GM12878 (cell line): Measurements from ENCODE around the gene COL4A2. TPM values are rescaled to one million over a fixed set of nuclear protein-coding genes. Genes with fewer than 3 reads are reported as not detected.

Source experiments
- ATAC-seq: fragments of 200-7000 bp; cut with Tn5 transposase; 3 replicates; pipeline ENCODE4 v1.9.1; 2020; ENCODE audit warnings: mild to moderate bottlenecking, moderate library complexity
- BruUV-seq: library from RNA; stranded (reverse); fragments of 400-500 nt; replicated peaks from 2 replicates; lab custom pipeline; 2021; lab: Mats Ljungman, UMichigan
- CTCF ChIA-PET: fragments of 300-600 bp; sonication (Branson Sonifier 250); formaldehyde crosslinking; extraction: SDS; loops from one replicate; lab custom pipeline; 2021; ENCODE audit warnings: inconsistent platforms; lab: Yijun Ruan, JAX
- POLR2A ChIA-PET: fragments of 350-600 bp; formaldehyde crosslinking; extraction: SDS; loops from one replicate; lab custom pipeline; 2021; ENCODE audit warnings: inconsistent platforms; lab: Charles Lee
- RAD21 ChIA-PET: fragments of 300-600 bp; sonication (Branson Sonifier 250); formaldehyde crosslinking; loops from one replicate; lab custom pipeline; 2023; ENCODE audit warnings: antibody characterized with exemption; ENCODE audit not compliant: unreplicated experiment; lab: Charles Lee
- SMC1A ChIA-PET: fragments of 300-600 bp; sonication (Branson Sonifier 250); formaldehyde crosslinking; loops from one replicate; lab custom pipeline; 2023; ENCODE audit not compliant: unreplicated experiment, uncharacterized antibody; lab: Charles Lee
- DNase-seq: peaks from one replicate; pipeline ENCODE4 v3.0.0-alpha.2; 2011; ENCODE audit warnings: low read depth, low spot score
- FAIRE-seq: peaks from 3 replicates; lab custom pipeline; 2011; peaks lifted over from hg19 to GRCh38; lab: Jason Lieb, UNC
- H2AFZ ChIP-seq: 2 replicates; pipeline ENCODE4 v1.6.0; 2011; ENCODE audit warnings: low read depth, low read length, control low read depth; ENCODE audit not compliant: control insufficient read depth
- H3K27ac ChIP-seq: 2 replicates; pipeline ENCODE4 v1.5.1; 2011; ENCODE audit warnings: control low read depth; ENCODE audit not compliant: control insufficient read depth, insufficient read depth
- H3K27me3 ChIP-seq, 2 experiments: replicated peaks in 1 of 2; 2 replicates each; pipeline versions ENCODE4 v1.6.0 to v1.6.1; 2011; ENCODE audit warnings: low read length in 1 of 2; ENCODE audit not compliant: control insufficient read depth in 2 of 2, insufficient read depth in 2 of 2
- H3K36me3 ChIP-seq, 2 experiments: 2 replicates each; pipeline ENCODE4 v1.5.1; 2011; ENCODE audit warnings: low read length in 1 of 2; ENCODE audit not compliant: control insufficient read depth in 2 of 2, insufficient read depth in 2 of 2
- H3K4me1 ChIP-seq: 2 replicates; pipeline ENCODE4 v1.6.1; 2011; ENCODE audit warnings: mild to moderate bottlenecking, low read length, moderate library complexity, mixed read lengths; ENCODE audit not compliant: control insufficient read depth, insufficient read depth
- H3K4me2 ChIP-seq: 2 replicates; pipeline ENCODE4 v1.6.0; 2011; ENCODE audit warnings: control low read depth; ENCODE audit not compliant: control insufficient read depth, insufficient read depth
- H3K4me3 ChIP-seq: fragments of 200-600 bp; sonication (generic); 2 replicates; pipeline ENCODE4 v1.5.1; 2016
- H3K79me2 ChIP-seq: 2 replicates; pipeline ENCODE4 v1.6.0; 2011; ENCODE audit warnings: low read length; ENCODE audit not compliant: control insufficient read depth, insufficient read depth
- H3K9ac ChIP-seq: 2 replicates; pipeline ENCODE4 v1.8.0; 2011; ENCODE audit warnings: low read length, control low read depth, mixed read lengths; ENCODE audit not compliant: control insufficient read depth, insufficient read depth
- H3K9me3 ChIP-seq: replicated peaks from 3 replicates; pipeline ENCODE4 v1.5.1; 2011; ENCODE audit warnings: mild to moderate bottlenecking, low read length; ENCODE audit not compliant: control insufficient read depth, insufficient read depth
- H4K20me1 ChIP-seq: 2 replicates; pipeline ENCODE4 v1.6.0; 2011; ENCODE audit not compliant: control insufficient read depth, insufficient read depth
- BCLAF1 ChIP-seq: fragments of 450-650 bp; IDR thresholded peaks from 2 replicates; pipeline ENCODE4 v1.6.1; 2017; ENCODE audit warnings: antibody characterized with exemption, mild to moderate bottlenecking, moderate library complexity
- FOS ChIP-seq: IDR thresholded peaks from 3 replicates; pipeline ENCODE4 v1.6.1; 2011; ENCODE audit warnings: borderline replicate concordance; ENCODE audit not compliant: insufficient read length; ENCODE audit errors: extremely low read depth
- FOXK2 ChIP-seq: fragments of 450-650 bp; IDR thresholded peaks from 2 replicates; pipeline ENCODE4 v1.6.1; 2017; ENCODE audit warnings: mild to moderate bottlenecking, moderate library complexity
- NFIC ChIP-seq: IDR thresholded peaks from 2 replicates; pipeline ENCODE4 v1.6.1; 2012; ENCODE audit warnings: low read depth, mild to moderate bottlenecking, inconsistent platforms, low read length, moderate library complexity
- NFYA ChIP-seq: IDR thresholded peaks from 2 replicates; pipeline ENCODE4 v1.6.1; 2011; ENCODE audit warnings: low read depth, mild to moderate bottlenecking, low read length, improper control_type of control experiment, borderline replicate concordance
- SMAD5 ChIP-seq: IDR thresholded peaks from 2 replicates; pipeline ENCODE4 v1.6.1; 2016; ENCODE audit warnings: antibody characterized with exemption, low read depth
- TCF3 ChIP-seq: IDR thresholded peaks from 2 replicates; pipeline ENCODE4 v1.6.1; 2012; ENCODE audit warnings: low read depth, mild to moderate bottlenecking, low read length, borderline replicate concordance; ENCODE audit not compliant: insufficient read depth
- ZNF592 ChIP-seq: fragments of 450-650 bp; IDR thresholded peaks from 2 replicates; pipeline ENCODE4 v1.6.1; 2017; ENCODE audit warnings: mild to moderate bottlenecking, moderate library complexity
- WGBS: methylation state at CpG from one replicate; pipeline ENCODE4 v1.1.6; 2016; ENCODE audit warnings: low lambda C conversion rate; ENCODE audit not compliant: insufficient replicate concordance, insufficient coverage; ENCODE audit errors: missing lambda C conversion rate; 5-methylcytosine and 5-hydroxymethylcytosine counted together
- in situ Hi-C: fragments of 300-500 bp; cut with MboI; formaldehyde crosslinking; loops from 9 replicates; pipeline ENCODE4 v1.14.3; 2018; ENCODE audit warnings: mixed read lengths
- intact Hi-C: fragments of 100-400 bp; cut with micrococcal nuclease; formaldehyde crosslinking; loops from one replicate; pipeline ENCODE4 v1.14.2; 2022; ENCODE audit not compliant: unreplicated experiment
- polyA plus RNA-seq, 11 experiments: library from polyadenylated mRNA; depleted of rRNA in 4 of 11; unstranded in 6 of 11; stranded (reverse) in 5 of 11; fragments of >200 nt; fragmentation: Nextera tagmentation in 4 of 11; fragmentation: Illumina TruSeq in 1 of 11; extraction: Ambion mirVana in 4 of 11; extraction: Trizol in 1 of 11; gene quantifications; 1 replicate in 1 of 11; 2 replicates in 10 of 11; pipeline versions ENCODE4 v1.2.1 to v1.2.3, GENCODE V29; 2011 to 2016; ENCODE audit warnings: inconsistent platforms in 2 of 11, missing spikeins in 2 of 11, low read depth in 1 of 11
- total RNA-seq, 4 experiments: library from RNA; depleted of rRNA in 3 of 4; stranded (reverse); fragments of >200 nt in 3 of 4; fragmentation: Illumina TruSeq in 1 of 4; extraction: Trizol in 1 of 4; gene quantifications; 2 replicates each; pipeline versions ENCODE4 v1.2.1 to v1.2.3, GENCODE V29; 2013 to 2021
- TF ChIP-seq, protein P1 (sequence below): IDR thresholded peaks from 2 replicates; pipeline ENCODE4 v1.6.1; 2011; ENCODE audit warnings: low read depth, low read length, improper control_type of control experiment, borderline replicate concordance
- TF ChIP-seq, protein P2 (sequence below): fragments of 450-650 bp; formaldehyde crosslinking; IDR thresholded peaks from 2 replicates; pipeline ENCODE4 v1.5.0; 2022; ENCODE audit warnings: mild to moderate bottlenecking, missing genetic modification characterization
- TF ChIP-seq, protein P3 (sequence below): IDR thresholded peaks from 2 replicates; pipeline ENCODE4 v1.6.1; 2011; ENCODE audit warnings: low read depth, mild to moderate bottlenecking, low read length, moderate library complexity, borderline replicate concordance; ENCODE audit errors: extremely low read depth

COL4A2 gene
- total and polyA plus RNA-seq, 10 of the 15 experiments (the other 5 are each of a cell fraction or from before 2014, with no cell fraction given): 0.16 to 1.6 (median 0.62) TPM; not detected in 3

- no TSS peak for BruUV-seq
- TF ChIP-seq, protein P1, sequence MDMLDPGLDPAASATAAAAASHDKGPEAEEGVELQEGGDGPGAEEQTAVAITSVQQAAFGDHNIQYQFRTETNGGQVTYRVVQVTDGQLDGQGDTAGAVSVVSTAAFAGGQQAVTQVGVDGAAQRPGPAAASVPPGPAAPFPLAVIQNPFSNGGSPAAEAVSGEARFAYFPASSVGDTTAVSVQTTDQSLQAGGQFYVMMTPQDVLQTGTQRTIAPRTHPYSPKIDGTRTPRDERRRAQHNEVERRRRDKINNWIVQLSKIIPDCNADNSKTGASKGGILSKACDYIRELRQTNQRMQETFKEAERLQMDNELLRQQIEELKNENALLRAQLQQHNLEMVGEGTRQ: no peak
- TF ChIP-seq FOXK2: no peak
- no peak for TF ChIP-seq NFYA
- TF ChIP-seq, protein P2, sequence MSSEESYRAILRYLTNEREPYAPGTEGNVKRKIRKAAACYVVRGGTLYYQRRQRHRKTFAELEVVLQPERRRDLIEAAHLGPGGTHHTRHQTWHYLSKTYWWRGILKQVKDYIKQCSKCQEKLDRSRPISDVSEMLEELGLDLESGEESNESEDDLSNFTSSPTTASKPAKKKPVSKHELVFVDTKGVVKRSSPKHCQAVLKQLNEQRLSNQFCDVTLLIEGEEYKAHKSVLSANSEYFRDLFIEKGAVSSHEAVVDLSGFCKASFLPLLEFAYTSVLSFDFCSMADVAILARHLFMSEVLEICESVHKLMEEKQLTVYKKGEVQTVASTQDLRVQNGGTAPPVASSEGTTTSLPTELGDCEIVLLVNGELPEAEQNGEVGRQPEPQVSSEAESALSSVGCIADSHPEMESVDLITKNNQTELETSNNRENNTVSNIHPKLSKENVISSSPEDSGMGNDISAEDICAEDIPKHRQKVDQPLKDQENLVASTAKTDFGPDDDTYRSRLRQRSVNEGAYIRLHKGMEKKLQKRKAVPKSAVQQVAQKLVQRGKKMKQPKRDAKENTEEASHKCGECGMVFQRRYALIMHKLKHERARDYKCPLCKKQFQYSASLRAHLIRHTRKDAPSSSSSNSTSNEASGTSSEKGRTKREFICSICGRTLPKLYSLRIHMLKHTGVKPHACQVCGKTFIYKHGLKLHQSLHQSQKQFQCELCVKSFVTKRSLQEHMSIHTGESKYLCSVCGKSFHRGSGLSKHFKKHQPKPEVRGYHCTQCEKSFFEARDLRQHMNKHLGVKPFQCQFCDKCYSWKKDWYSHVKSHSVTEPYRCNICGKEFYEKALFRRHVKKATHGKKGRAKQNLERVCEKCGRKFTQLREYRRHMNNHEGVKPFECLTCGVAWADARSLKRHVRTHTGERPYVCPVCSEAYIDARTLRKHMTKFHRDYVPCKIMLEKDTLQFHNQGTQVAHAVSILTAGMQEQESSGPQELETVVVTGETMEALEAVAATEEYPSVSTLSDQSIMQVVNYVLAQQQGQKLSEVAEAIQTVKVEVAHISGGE (CRISPR knock-in tag): no peak
- TF ChIP-seq FOS: no peak
- TF ChIP-seq, protein P3, sequence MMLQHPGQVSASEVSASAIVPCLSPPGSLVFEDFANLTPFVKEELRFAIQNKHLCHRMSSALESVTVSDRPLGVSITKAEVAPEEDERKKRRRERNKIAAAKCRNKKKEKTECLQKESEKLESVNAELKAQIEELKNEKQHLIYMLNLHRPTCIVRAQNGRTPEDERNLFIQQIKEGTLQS: no peak
- no peak for TF ChIP-seq SMAD5
- no peak for TF ChIP-seq ZNF592
- TF ChIP-seq TCF3: no peak
- no peak for TF ChIP-seq NFIC
- TF ChIP-seq BCLAF1: no peak
These were observed 146.7 kb downstream of the COL4A2 start for GRCh38 chr13:110453797-110454196.

More at GRCh38 chr13:110453797-110454196, 146.7 kb downstream of the COL4A2 start:
- in situ Hi-C loops (no loop called here), intact Hi-C loops (no loop called here)
- ChIA-PET CTCF (interaction anchor here (1.0 to 4.2 kb wide), 10 partner anchors 10 to 363 kb away, joined by 3 to 55 read pairs (median 4); partner anchors contain the start of gene RAB20), POLR2A (no interaction called here), RAD21 (interaction anchor here (0.6 to 2.6 kb wide), 5 partner anchors 29 to 365 kb away, joined by 3 to 24 read pairs (median 4); no protein-coding TSS in a partner anchor), SMC1A (interaction anchor here (1.1 to 3.1 kb wide), 3 partner anchors 18 to 108 kb away, joined by 5 to 38 read pairs (median 10); no protein-coding TSS in a partner anchor)
- Histone ChIP-seq H3K79me2 (no peaks in the 10 kb centered on the region), H3K27me3 (no peaks in the 10 kb centered on the region), H3K4me2 (no peak overlapping the region), H3K27ac (no peak overlapping the region), H3K4me3 (no peak overlapping the region), H2AFZ (no peak overlapping the region), H3K4me1 (peaks cover 4% of the 10 kb centered on the region; the same call in 1 of the 2 replicates), H4K20me1 (no peaks in the 10 kb centered on the region), H3K9me3 (no peaks in the 10 kb centered on the region), H3K9ac (no peak overlapping the region), H3K36me3 (no peaks in the 10 kb centered on the region)
- DNase-seq: no peak
- ATAC-seq: no peak
- FAIRE-seq: no peak
- 13% methylated on average over 2 of the region's 2 CpGs for WGBS
